KBM-7 (cell line): Measurements from ENCODE around the gene SCNN1G.
A peak's percentile ranks its signal among the peaks of the same experiment; 100 is the strongest.
"Not testable (repeated sequence)": the region's sequence is repeated elsewhere in the genome, so short reads cannot be mapped to it uniquely, and the experiment has no call there.

Experiments
- DNase-seq: peaks from one replicate; pipeline ENCODE4 v3.0.0-alpha.2; 2015
- in situ Hi-C: fragments of 300-500 bp; cut with MboI; formaldehyde crosslinking; loops from 2 replicates; pipeline ENCODE4 v1.14.3; 2020; ENCODE audit warnings: low sequenced_read_pairs, low pct_unique_long_range_greater_than_20kb, mixed read lengths

SCNN1G gene

GRCh38 chr16:23236983-23237382, 54.4 kb downstream of the SCNN1G start:
- in situ Hi-C loops, result no loop called here
- no peak for DNase-seq

DNA sequence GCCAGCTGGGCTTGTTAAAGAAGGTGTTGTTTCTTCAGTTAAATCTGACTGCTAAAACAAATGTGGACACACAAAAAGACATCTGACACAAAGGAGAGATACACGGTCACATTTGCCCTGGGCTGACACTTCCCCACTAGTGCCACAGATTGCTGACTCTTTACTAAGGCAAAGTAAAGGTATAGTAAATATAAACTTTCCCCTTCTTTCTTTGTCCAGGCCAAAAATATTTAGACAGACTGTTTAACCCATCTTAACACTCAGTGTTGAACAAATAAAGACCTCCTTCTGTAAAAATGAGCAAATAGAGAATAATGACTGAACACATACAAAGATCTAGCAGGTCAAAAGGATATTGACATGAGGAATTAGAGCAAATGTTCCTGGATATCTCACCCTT, 58.4 kb downstream of the SCNN1G start:
- DNase-seq, result no peak
- in situ Hi-C loops, result no loop called here

DNA sequence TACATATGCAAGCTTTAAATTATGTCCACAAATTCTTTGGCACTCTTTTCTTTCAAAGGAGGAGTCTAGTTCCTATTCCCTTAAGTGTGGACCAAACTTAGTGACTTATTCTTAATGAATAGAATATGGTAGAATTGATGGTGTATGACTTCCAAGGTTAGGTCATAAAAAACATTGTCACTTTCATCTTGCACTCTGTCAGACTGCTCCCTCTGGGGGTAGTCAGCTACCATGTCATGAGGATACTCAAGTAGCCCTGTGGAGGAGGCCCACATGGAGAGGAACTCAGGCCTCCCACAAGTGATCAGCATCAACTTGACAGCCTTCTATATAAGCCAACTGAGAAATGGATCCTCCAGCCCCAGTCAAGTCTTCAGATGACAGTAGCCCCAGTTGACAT, 61.6 kb downstream of the SCNN1G start:
- no peak for DNase-seq
- in situ Hi-C loops, result no loop called here

GRCh38 chr16:23245268-23245667, 62.7 kb downstream of the SCNN1G start:
- in situ Hi-C loops, result no loop called here
- no peak for DNase-seq

DNA sequence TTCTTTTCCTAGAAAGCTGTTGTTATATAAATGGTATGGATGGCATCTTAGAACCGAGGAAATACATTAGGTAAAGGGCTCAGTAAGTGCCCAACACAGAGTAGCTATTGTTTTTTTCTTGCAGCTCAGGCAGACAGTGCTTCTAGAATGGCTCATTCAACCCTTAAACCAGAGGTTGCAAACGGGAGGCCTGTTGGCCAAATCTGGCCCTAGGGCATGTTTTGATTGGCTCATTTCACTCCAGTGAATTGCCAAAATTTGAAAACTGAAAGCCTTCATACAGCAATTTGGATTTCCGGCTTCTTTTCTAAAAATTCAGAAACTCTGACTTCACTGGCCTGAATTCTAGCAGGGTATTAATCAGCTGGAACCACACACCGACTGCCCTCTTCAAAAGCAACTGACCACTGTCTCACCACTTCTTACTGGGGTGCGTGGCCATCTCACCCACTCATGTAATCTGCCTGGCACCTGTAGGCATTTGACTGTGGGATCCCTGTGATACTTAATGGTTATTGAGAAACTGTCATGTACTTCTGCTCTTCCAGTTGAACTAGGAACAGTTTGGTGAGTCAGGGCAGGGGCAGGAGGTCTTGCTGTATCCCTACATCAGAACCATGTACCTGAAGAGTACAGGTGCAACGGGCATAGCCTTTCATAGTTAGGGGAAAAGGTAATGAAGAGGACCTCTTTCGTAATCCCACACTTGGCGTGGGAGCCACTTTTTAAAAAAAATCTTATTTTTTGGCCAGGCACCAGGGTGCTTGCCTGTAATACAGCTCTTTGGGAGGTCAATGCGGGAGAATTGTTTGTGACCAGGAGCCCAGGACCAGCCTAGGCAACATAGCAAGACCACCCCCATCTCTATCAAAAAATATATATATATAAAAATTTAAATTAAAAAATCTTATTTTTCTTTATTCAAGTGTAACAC, 66.0 kb downstream of the SCNN1G start:
- in situ Hi-C loops, result no loop called here
- no peak for DNase-seq

GRCh38 chr16:23249830-23250229, 67.3 kb downstream of the SCNN1G start:
- no peak for DNase-seq
- in situ Hi-C loops, result no loop called here

DNA sequence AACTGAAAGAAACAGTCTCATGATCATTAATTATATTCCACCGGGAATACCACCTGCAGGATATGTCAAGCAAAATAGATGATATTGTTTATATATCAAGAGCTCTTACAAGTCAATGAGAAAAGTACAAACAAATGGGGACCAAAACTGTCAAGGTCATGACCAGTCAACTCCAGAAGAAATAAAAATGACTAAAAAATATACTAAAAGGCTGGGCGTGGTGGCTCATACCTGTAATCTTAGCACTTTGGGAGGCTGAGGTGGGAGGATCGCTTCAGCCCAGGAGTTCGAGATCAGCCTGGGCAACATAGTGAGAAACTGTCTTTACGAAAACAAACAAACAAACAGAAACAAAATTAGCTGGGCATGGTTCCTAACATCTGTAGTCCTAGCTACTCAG, 69.8 kb downstream of the SCNN1G start:
- DNase-seq, result peak; percentile 28
- in situ Hi-C loops, result no loop called here

GRCh38 chr16:23253650-23254049, 71.1 kb downstream of the SCNN1G start:
- DNase-seq, in situ Hi-C loops: not testable (repeated sequence)

DNA sequence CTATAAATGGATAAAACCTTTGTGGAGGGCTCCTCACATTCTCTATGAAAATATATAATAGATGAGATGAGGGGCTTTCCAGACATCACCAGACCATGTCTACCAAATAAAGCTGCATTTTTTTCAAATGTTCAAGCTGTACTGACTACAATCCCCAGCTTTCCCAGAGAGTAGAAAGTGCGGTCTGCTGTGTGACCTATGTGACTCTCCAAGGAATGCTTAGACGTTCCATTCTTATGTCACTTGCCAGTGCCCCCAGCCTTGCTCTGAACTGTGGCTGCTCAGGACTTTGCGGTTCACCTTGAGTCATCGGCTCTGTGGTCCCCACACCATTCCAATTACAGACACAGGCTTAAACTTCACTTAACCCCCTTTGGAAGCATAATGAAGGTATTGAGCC, 71.8 kb downstream of the SCNN1G start:
- in situ Hi-C loops, result no loop called here
- DNase-seq, result peak; percentile 24

- in situ Hi-C loops, result no loop called here
- DNase-seq, result no peak
These were observed 72.5 kb downstream of the SCNN1G start for GRCh38 chr16:23255000-23255399.

- DNase-seq, result no peak
- in situ Hi-C loops, result no loop called here
These were observed 73.9 kb downstream of the SCNN1G start for GRCh38 chr16:23256440-23256839.

GRCh38 chr16:23257682-23258081, 75.1 kb downstream of the SCNN1G start:
- no peak for DNase-seq
- in situ Hi-C loops, result no loop called here

DNA sequence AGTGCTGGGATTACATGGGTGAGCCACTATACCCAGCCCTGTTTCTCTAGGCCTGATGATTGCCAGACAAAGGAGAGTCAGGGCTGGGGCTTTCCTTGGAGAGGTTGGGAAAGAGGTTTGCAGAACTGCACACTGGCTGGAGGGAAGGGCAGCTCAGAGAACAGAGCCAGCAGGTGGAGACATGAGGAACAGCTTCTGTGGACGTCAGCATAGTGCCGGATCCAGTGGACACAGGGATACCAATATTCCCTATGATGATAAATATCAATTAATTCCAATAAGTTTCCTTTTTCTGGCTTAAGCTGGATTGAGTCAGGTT, 76.3 kb downstream of the SCNN1G start:
- in situ Hi-C loops, result no loop called here
- DNase-seq, result no peak
